ENCODE data around the gene DST.

GRCh38 chr6:56433119-56433518 lies 209.6 kb downstream of the DST start:
- no peak for TF ChIP-seq CTCF (IDR thresholded peaks at IDR 0.05; ENCODE audit: control extremely low read depth in 1 of 3, insufficient read depth in 1 of 3, low read depth in 1 of 3, low read length in 3 of 3)
- TF ChIP-seq ZNF274 (IDR thresholded peaks at IDR 0.05; ENCODE audit: borderline replicate concordance, extremely low read depth, low read length) = no peak
- TF ChIP-seq MAFK (IDR thresholded peaks at IDR 0.05; ENCODE audit: low read depth, low read length) = no peak
- no peak for TF ChIP-seq YY1 (IDR thresholded peaks at IDR 0.05; ENCODE audit: low read depth, low read length)
- TF ChIP-seq TAF1 (IDR thresholded peaks at IDR 0.05; ENCODE audit: low read depth, low read length) = no peak
- no peak for TF ChIP-seq RNF2 (IDR thresholded peaks at IDR 0.05; ENCODE audit: borderline replicate concordance, low read depth, low read length, missing control alignments, poor library complexity, severe bottlenecking)
- no peak for TF ChIP-seq POLR2A (IDR thresholded peaks at IDR 0.05; ENCODE audit: control extremely low read depth in 1 of 2, low read depth in 2 of 2, low read length in 2 of 2)
- TF ChIP-seq EZH2 (IDR thresholded peaks at IDR 0.05; ENCODE audit: low read depth, low read length, severe bottlenecking) = no peak
- TF ChIP-seq BRCA1 (IDR thresholded peaks at IDR 0.05; ENCODE audit: low read depth, low read length) = no peak
- no peak for TF ChIP-seq SUZ12 (IDR thresholded peaks at IDR 0.05; ENCODE audit: low read length)
- no peak for TF ChIP-seq TEAD4 (IDR thresholded peaks at IDR 0.05; ENCODE audit: low read depth, low read length)
- TF ChIP-seq CBX5 (IDR thresholded peaks at IDR 0.05; ENCODE audit: low read depth, low read length) = no peak
- TF ChIP-seq KDM5A (IDR thresholded peaks at IDR 0.05; ENCODE audit: low read length) = no peak
